Measurements from ENCODE around the gene HP1BP3.

Gene HP1BP3

GRCh38 chr1:20785907-20786252 is 1.2 kb downstream of the HP1BP3 start:
- H3K4me1 ChIP-seq = 0 out of 2 replicates have a peak, but pooled peaks cover 3% of the 10 kb centered on the region
- H3K9me3 ChIP-seq = no peaks in the 10 kb centered on the region
- no peaks in the 10 kb centered on the region for H3K36me3 ChIP-seq
- H3K27me3 ChIP-seq = no peaks in the 10 kb centered on the region
- peak overlapping the region; percentile 90 for H3K4me3 ChIP-seq (ENCODE audit: low read depth, low read length)
- TF ChIP-seq CTCF (IDR thresholded peaks at IDR 0.05; ENCODE audit: low read depth, low read length) = no peak
- no peak for DNase-seq

- Histone ChIP-seq H3K9me3 (no peaks in the 10 kb centered on the region), H3K4me3 (ENCODE audit: low read depth, low read length) (no peak overlapping the region), H3K36me3 (peaks cover 30% of the 10 kb centered on the region), H3K4me1 (no peaks in the 10 kb centered on the region), H3K27me3 (no peaks in the 10 kb centered on the region)
- DNase-seq = no peak
- TF ChIP-seq CTCF (IDR thresholded peaks at IDR 0.05; ENCODE audit: low read depth, low read length) = no peak
Measured at GRCh38 chr1:20775700-20776099, 11.4 kb downstream of the HP1BP3 start.

- no peak for TF ChIP-seq CTCF (IDR thresholded peaks at IDR 0.05; ENCODE audit: low read depth, low read length)
- peaks cover 45% of the 10 kb centered on the region for H3K36me3 ChIP-seq
- H3K4me3 ChIP-seq (ENCODE audit: low read depth, low read length) = no peak overlapping the region
- no peaks in the 10 kb centered on the region for H3K9me3 ChIP-seq
- no peaks in the 10 kb centered on the region for H3K4me1 ChIP-seq
- no peaks in the 10 kb centered on the region for H3K27me3 ChIP-seq
- DNase-seq = no peak
Measured at GRCh38 chr1:20771780-20772179, 15.3 kb downstream of the HP1BP3 start.

- Histone ChIP-seq H3K4me1 (no peaks in the 10 kb centered on the region), H3K4me3 (ENCODE audit: low read depth, low read length) (no peak overlapping the region), H3K9me3 (no peaks in the 10 kb centered on the region), H3K27me3 (no peaks in the 10 kb centered on the region), H3K36me3 (peaks cover 49% of the 10 kb centered on the region)
- no peak for TF ChIP-seq CTCF (IDR thresholded peaks at IDR 0.05; ENCODE audit: low read depth, low read length)
- no peak for DNase-seq
Measured at GRCh38 chr1:20770314-20771087, 16.6 kb downstream of the HP1BP3 start.

- no peak for DNase-seq
- no peak overlapping the region for H3K4me3 ChIP-seq (ENCODE audit: low read depth, low read length)
- no peaks in the 10 kb centered on the region for H3K4me1 ChIP-seq
- H3K36me3 ChIP-seq = peaks cover 44% of the 10 kb centered on the region
- no peaks in the 10 kb centered on the region for H3K9me3 ChIP-seq
- no peak for TF ChIP-seq CTCF (IDR thresholded peaks at IDR 0.05; ENCODE audit: low read depth, low read length)
- no peaks in the 10 kb centered on the region for H3K27me3 ChIP-seq
Measured at GRCh38 chr1:20767271-20767670, 19.8 kb downstream of the HP1BP3 start.

GRCh38 chr1:20763417-20763816 is 23.7 kb downstream of the HP1BP3 start:
- Histone ChIP-seq H3K9me3 (no peaks in the 10 kb centered on the region), H3K4me3 (ENCODE audit: low read depth, low read length) (no peak overlapping the region), H3K27me3 (no peaks in the 10 kb centered on the region), H3K4me1 (no peaks in the 10 kb centered on the region), H3K36me3 (peaks cover 46% of the 10 kb centered on the region)
- no peak for DNase-seq
- TF ChIP-seq CTCF (IDR thresholded peaks at IDR 0.05; ENCODE audit: low read depth, low read length) = no peak

Measured in BE2C (cell line).